Astrocyte (in vitro differentiated cells and primary cell): ENCODE data around the gene CTNNAL1. TPM values are rescaled to one million over a fixed set of nuclear protein-coding genes. Genes with fewer than 3 reads are reported as not detected.

Experiments used
- DNase-seq: peaks from one replicate; pipeline ENCODE4 v3.0.0-alpha.2; 2010; ENCODE audit warnings: low read depth
- FAIRE-seq: peaks from 2 replicates; lab custom pipeline; 2011; peaks lifted over from hg19 to GRCh38; lab: Jason Lieb, UNC
- H2AFZ ChIP-seq: 2 replicates; pipeline ENCODE4 v1.6.0; 2012; ENCODE audit warnings: low read depth, low read length, inconsistent platforms
- H3K27ac ChIP-seq: 2 replicates; pipeline ENCODE4 v1.5.1; 2011; ENCODE audit warnings: low read depth, low read length, inconsistent platforms
- H3K27me3 ChIP-seq: 2 replicates; pipeline ENCODE4 v1.6.0; 2011; ENCODE audit warnings: low read length, inconsistent platforms; ENCODE audit not compliant: insufficient read depth
- H3K36me3 ChIP-seq: 2 replicates; pipeline ENCODE4 v1.5.1; 2011; ENCODE audit warnings: low read length, inconsistent platforms; ENCODE audit not compliant: insufficient read depth
- H3K4me1 ChIP-seq: 2 replicates; pipeline ENCODE4 v1.5.1; 2011; ENCODE audit warnings: low read length, inconsistent platforms; ENCODE audit not compliant: insufficient read depth
- H3K4me2 ChIP-seq: 2 replicates; pipeline ENCODE4 v1.6.0; 2012; ENCODE audit warnings: low read length, inconsistent platforms
- H3K4me3 ChIP-seq: 2 replicates; pipeline ENCODE4 v1.5.1; 2011; ENCODE audit warnings: low read depth, mild to moderate bottlenecking, low read length, inconsistent platforms; ENCODE audit not compliant: insufficient read depth
- H3K79me2 ChIP-seq: 2 replicates; pipeline ENCODE4 v1.6.0; 2012; ENCODE audit warnings: mild to moderate bottlenecking, low read length, inconsistent platforms; ENCODE audit not compliant: insufficient read depth
- H3K9ac ChIP-seq: 2 replicates; pipeline ENCODE4 v1.6.0; 2012; ENCODE audit warnings: mild to moderate bottlenecking, low read length, inconsistent platforms
- H3K9me3 ChIP-seq: 2 replicates; pipeline ENCODE4 v1.5.1; 2012; ENCODE audit warnings: low read depth, mild to moderate bottlenecking, low read length, inconsistent platforms; ENCODE audit not compliant: insufficient read depth
- H4K20me1 ChIP-seq: 2 replicates; pipeline ENCODE4 v1.6.0; 2012; ENCODE audit warnings: low read length, inconsistent platforms; ENCODE audit not compliant: insufficient read depth
- H3K27ac Mint-ChIP-seq: one replicate; pipeline ENCODE4 v1.8.0; 2021; ENCODE audit warnings: mild to moderate bottlenecking, mixed read lengths; ENCODE audit not compliant: unreplicated experiment
- H3K27me3 Mint-ChIP-seq: one replicate; pipeline ENCODE4 v1.8.0; 2021; ENCODE audit warnings: low read depth, mixed read lengths; ENCODE audit not compliant: unreplicated experiment
- H3K36me3 Mint-ChIP-seq: one replicate; pipeline ENCODE4 v1.8.0; 2021; ENCODE audit warnings: low read depth, mixed read lengths; ENCODE audit not compliant: unreplicated experiment
- H3K4me1 Mint-ChIP-seq: one replicate; pipeline ENCODE4 v1.8.0; 2021; ENCODE audit warnings: low read depth, mixed read lengths; ENCODE audit not compliant: unreplicated experiment
- H3K4me3 Mint-ChIP-seq: one replicate; pipeline ENCODE4 v1.8.0; 2021; ENCODE audit warnings: mild to moderate bottlenecking, moderate library complexity, mixed read lengths; ENCODE audit not compliant: unreplicated experiment
- H3K9me3 Mint-ChIP-seq: one replicate; pipeline ENCODE4 v1.8.0; 2021; ENCODE audit warnings: mild to moderate bottlenecking, mixed read lengths; ENCODE audit not compliant: unreplicated experiment
- EZH2 ChIP-seq: IDR thresholded peaks from 2 replicates; pipeline ENCODE4 v1.6.1; 2012; ENCODE audit warnings: mild to moderate bottlenecking, low read length, inconsistent platforms; ENCODE audit not compliant: insufficient read depth
- total RNA-seq: library from RNA; stranded (reverse); gene quantifications from 2 replicates; pipeline ENCODE4 v1.2.1, GENCODE V29; 2021
- TF ChIP-seq, protein P1 (sequence below): IDR thresholded peaks from 2 replicates; pipeline ENCODE4 v1.5.1; 2011; ENCODE audit warnings: low read depth, mild to moderate bottlenecking, inconsistent platforms, low read length, moderate library complexity; ENCODE audit not compliant: insufficient read depth

CTNNAL1 gene
- total RNA-seq, 1 donor from 2014 or later = 35.1 TPM

GRCh38 chr9:108919517-108919916 lies 93.8 kb downstream of the CTNNAL1 start:
- Histone ChIP-seq H3K79me2 (no peaks in the 10 kb centered on the region), H3K9me3 (no peaks in the 10 kb centered on the region), H2AFZ (no peak overlapping the region), H4K20me1 (no peaks in the 10 kb centered on the region), H3K4me3 (no peak overlapping the region), H3K27ac (no peak overlapping the region), H3K4me2 (no peak overlapping the region), H3K9ac (no peak overlapping the region), H3K27me3 (no peaks in the 10 kb centered on the region), H3K36me3 (peaks cover 34% of the 10 kb centered on the region), H3K4me1 (no peaks in the 10 kb centered on the region)
- no peak for DNase-seq
- Mint-ChIP-seq H3K4me3 (no peak overlapping the region), H3K27me3 (no peaks in the 10 kb centered on the region), H3K9me3 (no peaks in the 10 kb centered on the region), H3K4me1 (no peaks in the 10 kb centered on the region), H3K36me3 (peaks cover 12% of the 10 kb centered on the region), H3K27ac (no peak overlapping the region)
- no peak for FAIRE-seq
- no peak for TF ChIP-seq EZH2
- TF ChIP-seq, protein P1, sequence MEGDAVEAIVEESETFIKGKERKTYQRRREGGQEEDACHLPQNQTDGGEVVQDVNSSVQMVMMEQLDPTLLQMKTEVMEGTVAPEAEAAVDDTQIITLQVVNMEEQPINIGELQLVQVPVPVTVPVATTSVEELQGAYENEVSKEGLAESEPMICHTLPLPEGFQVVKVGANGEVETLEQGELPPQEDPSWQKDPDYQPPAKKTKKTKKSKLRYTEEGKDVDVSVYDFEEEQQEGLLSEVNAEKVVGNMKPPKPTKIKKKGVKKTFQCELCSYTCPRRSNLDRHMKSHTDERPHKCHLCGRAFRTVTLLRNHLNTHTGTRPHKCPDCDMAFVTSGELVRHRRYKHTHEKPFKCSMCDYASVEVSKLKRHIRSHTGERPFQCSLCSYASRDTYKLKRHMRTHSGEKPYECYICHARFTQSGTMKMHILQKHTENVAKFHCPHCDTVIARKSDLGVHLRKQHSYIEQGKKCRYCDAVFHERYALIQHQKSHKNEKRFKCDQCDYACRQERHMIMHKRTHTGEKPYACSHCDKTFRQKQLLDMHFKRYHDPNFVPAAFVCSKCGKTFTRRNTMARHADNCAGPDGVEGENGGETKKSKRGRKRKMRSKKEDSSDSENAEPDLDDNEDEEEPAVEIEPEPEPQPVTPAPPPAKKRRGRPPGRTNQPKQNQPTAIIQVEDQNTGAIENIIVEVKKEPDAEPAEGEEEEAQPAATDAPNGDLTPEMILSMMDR = no peak

DNA sequence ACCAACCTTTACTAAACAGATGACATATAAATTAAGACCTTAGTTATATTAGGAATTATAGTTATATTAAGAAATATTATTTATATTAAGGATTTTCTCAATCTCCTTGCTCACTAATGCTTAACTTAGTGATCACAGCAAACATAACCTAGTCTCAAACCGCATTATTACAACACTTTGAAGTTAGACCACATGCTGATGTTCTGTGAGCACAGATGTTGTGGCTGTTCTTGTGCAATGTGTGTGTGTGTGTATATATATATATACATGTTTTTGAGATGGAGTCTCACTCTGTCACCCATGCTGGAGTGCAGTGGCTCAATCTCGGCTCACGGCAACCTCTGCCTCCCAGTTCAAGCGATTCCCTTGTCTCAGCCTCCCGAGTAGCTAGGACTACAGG lies 99.9 kb downstream of the CTNNAL1 start:
- H3K4me2 ChIP-seq = no peak overlapping the region
- H3K27ac ChIP-seq = no peak overlapping the region
- H3K36me3 ChIP-seq = peaks cover 30% of the 10 kb centered on the region
- TF ChIP-seq, protein P1 = no peak
- TF ChIP-seq EZH2 = no peak
- H3K36me3 Mint-ChIP-seq = peaks cover 12% of the 10 kb centered on the region
- H2AFZ ChIP-seq = no peak overlapping the region
- no peak overlapping the region for H3K4me3 ChIP-seq
- no peaks in the 10 kb centered on the region for H3K4me1 ChIP-seq
- no peaks in the 10 kb centered on the region for H3K9me3 Mint-ChIP-seq
- no peak overlapping the region for H3K27ac Mint-ChIP-seq
- no peaks in the 10 kb centered on the region for H3K9me3 ChIP-seq
- FAIRE-seq (no peak), DNase-seq (no peak)
- H3K79me2 ChIP-seq = no peaks in the 10 kb centered on the region
- no peak overlapping the region for H3K4me3 Mint-ChIP-seq
- H3K27me3 Mint-ChIP-seq = no peaks in the 10 kb centered on the region
- H4K20me1 ChIP-seq = no peaks in the 10 kb centered on the region
- H3K4me1 Mint-ChIP-seq = no peaks in the 10 kb centered on the region
- H3K9ac ChIP-seq = no peak overlapping the region
- no peaks in the 10 kb centered on the region for H3K27me3 ChIP-seq

- H3K27me3 ChIP-seq = no peaks in the 10 kb centered on the region
- Mint-ChIP-seq H3K4me3 (no peak overlapping the region), H3K27ac (no peak overlapping the region), H3K27me3 (no peaks in the 10 kb centered on the region), H3K36me3 (peaks cover 9% of the 10 kb centered on the region), H3K9me3 (no peaks in the 10 kb centered on the region), H3K4me1 (no peaks in the 10 kb centered on the region)
- TF ChIP-seq, protein P1 = no peak
- TF ChIP-seq EZH2 = no peak
- H2AFZ ChIP-seq = no peak overlapping the region
- DNase-seq = no peak
- no peaks in the 10 kb centered on the region for H4K20me1 ChIP-seq
- H3K4me2 ChIP-seq = no peak overlapping the region
- peaks cover 34% of the 10 kb centered on the region for H3K36me3 ChIP-seq
- no peak for FAIRE-seq
- no peak overlapping the region for H3K4me3 ChIP-seq
- no peaks in the 10 kb centered on the region for H3K9me3 ChIP-seq
- H3K9ac ChIP-seq = no peak overlapping the region
- H3K79me2 ChIP-seq = no peaks in the 10 kb centered on the region
- no peak overlapping the region for H3K27ac ChIP-seq
- H3K4me1 ChIP-seq = no peaks in the 10 kb centered on the region
Observed at GRCh38 chr9:108911820-108912219, 101.5 kb downstream of the CTNNAL1 start.
